ENCODE measurements around the gene CAV1. TPM values are rescaled to one million over a fixed set of nuclear protein-coding genes. Genes with fewer than 3 reads are reported as not detected.

The CAV1 gene
- total and polyA plus RNA-seq, 2 of the 4 experiments (the other 2 are of a cell fraction): 1,592 to 1,808 TPM

DNA sequence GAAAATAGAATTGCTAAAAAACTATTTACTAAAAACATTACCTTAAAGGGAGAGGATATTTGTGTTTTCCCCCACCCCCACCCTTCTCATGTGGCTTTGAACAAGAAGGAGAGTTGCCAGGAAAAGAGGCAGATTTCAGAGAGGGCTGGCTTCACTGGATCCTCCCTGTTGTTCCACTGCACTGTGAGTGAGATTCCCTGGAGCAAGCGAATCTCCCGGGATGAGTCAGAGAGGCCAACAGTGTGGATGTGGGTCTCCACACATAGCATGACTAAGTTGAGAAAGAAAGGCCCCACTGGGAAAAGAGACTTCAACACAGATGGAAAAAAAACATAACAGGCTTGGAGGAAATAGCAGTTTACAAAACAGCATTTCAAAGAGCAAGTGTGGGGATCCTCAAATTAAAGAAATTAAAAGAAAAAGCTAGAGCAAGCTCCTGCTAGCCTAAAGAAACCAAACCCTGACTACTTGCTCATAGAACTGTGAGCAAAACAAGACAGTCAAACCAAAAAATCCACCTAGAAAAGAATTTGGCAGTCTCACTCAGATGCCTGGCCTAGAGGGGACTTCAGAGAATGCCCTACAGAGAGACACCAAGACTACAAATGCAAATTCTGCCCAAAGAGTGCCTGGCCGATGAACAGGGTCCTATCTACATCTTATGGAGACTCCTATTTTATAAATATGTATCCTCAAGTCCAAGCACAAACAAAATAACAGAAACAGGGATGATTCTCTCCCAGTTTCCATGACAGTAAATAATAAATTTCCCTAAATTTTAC is 3.4 kb downstream of the CAV1 start:
- Histone ChIP-seq H2AK5ac (ENCODE audit: low read depth, low read length) (no peak overlapping the region), H3K27me3 (ENCODE audit: control insufficient read depth, insufficient read depth, low read length) (no peaks in the 10 kb centered on the region), H2AK9ac (replicated peaks; ENCODE audit: low read depth, low read length, poor library complexity) (no peak overlapping the region), H2BK20ac (ENCODE audit: low read depth, low read length) (peak overlapping the region; percentile 54; the same call in 1 of the 2 replicates), H2BK15ac (ENCODE audit: low read depth, low read length) (peak overlapping the region; percentile 48; the same call in 2 of the 3 replicates), H3K4me1 (ENCODE audit: control insufficient read depth, insufficient read depth, low read length) (peaks cover 12% of the 10 kb centered on the region), H3K14ac (replicated peaks; ENCODE audit: low read depth, low read length) (peak overlapping the region; percentile 54), H4K8ac (ENCODE audit: low read depth in 2 of 2, low read length in 2 of 2) (peak overlapping the region; percentile 11 to 94; a peak in 2 of 4 replicates), H3K23ac (ENCODE audit: low read depth, low read length) (peak overlapping the region; percentile 100; the same call in 1 of the 2 replicates), H3K4me2 (ENCODE audit: low read depth, low read length) (peak overlapping the region; percentile 94), H3K27ac (ENCODE audit: insufficient read depth, low read length) (peak overlapping the region; percentile 97), H4K5ac (ENCODE audit: low read depth, low read length) (peak overlapping the region; percentile 73), H2BK5ac (ENCODE audit: low read depth, low read length, poor library complexity, severe bottlenecking) (peak overlapping the region; percentile 99), H3K9me3 (ENCODE audit: control insufficient read depth, insufficient read depth, low read length) (no peaks in the 10 kb centered on the region), H3K4ac (ENCODE audit: low read depth, low read length) (peak overlapping the region; percentile 76; the same call in 1 of the 2 replicates), H3K9ac (ENCODE audit: low read depth, low read length) (peak overlapping the region; percentile 97), H2AFZ (replicated peaks; ENCODE audit: low read length, poor library complexity) (no peak overlapping the region), H3K36me3 (ENCODE audit: control insufficient read depth, insufficient read depth, low read length) (peaks cover 26% of the 10 kb centered on the region), H3K79me1 (ENCODE audit: low read depth in 1 of 2, low read length in 2 of 2) (peaks cover 0 to 27% of the 10 kb centered on the region in 2 experiments; a peak in 2 of 4 replicates), H3K9me1 (ENCODE audit: insufficient read depth, low read length) (peaks cover 6% of the 10 kb centered on the region; the same call in 1 of the 2 replicates), H3K18ac (ENCODE audit: low read depth, low read length) (peak overlapping the region; percentile 87), H3K4me3 (ENCODE audit: insufficient read depth, low read depth, low read length) (peak overlapping the region; percentile 72), H3K56ac (ENCODE audit: extremely low read depth, insufficient read depth, low read length) (peak overlapping the region; percentile 97), H2BK120ac (ENCODE audit: low read depth, low read length) (peak overlapping the region; percentile 66), H4K91ac (ENCODE audit: insufficient read depth, low read depth, low read length) (peak overlapping the region; percentile 54), H4K20me1 (ENCODE audit: insufficient read depth, low read length) (peaks cover 22% of the 10 kb centered on the region)
- DNase-seq (peak; percentile 97), ATAC-seq (ENCODE audit: low read depth) (peak; percentile 35)
- 0% methylated on average over 1 of the region's 3 CpGs; no CpG with 5 or more reads in 1 of the 2 experiments for WGBS, 2 experiments (ENCODE audit: extremely low coverage in 2 of 2, insufficient read length in 1 of 2)
- dilution Hi-C loops (cut with HindIII; ENCODE audit: low sequenced_read_pairs, unreplicated experiment): no loop called here
- POLR2A ChIA-PET (ENCODE audit: unreplicated experiment): interaction anchor here (0.9 to 1.2 kb wide), 3 partner anchors 29 to 55 kb away, joined by 3 to 4 read pairs (median 3); partner anchors contain the start of gene CAV2
- no TSS peak for BruUV-seq (replicated peaks)
- intact Hi-C loops (cut with micrococcal nuclease): loop anchor here (5.0 kb wide), 2 partner anchors 279 to 391 kb away; no protein-coding TSS in a partner anchor
- TF ChIP-seq RFX5 (IDR thresholded peaks at IDR 0.05; ENCODE audit: low read depth, low read length) (no peak), SMC3 (IDR thresholded peaks at IDR 0.05; ENCODE audit: low read depth, low read length) (0 out of 2 replicates have a peak, but pooled peaks have one; percentile 22), MXI1 (IDR thresholded peaks at IDR 0.05; ENCODE audit: borderline replicate concordance, low read depth, low read length) (peak; percentile 71; the same call in 1 of the 2 replicates), MAFK (IDR thresholded peaks at IDR 0.05; ENCODE audit: low read depth, low read length) (peak; percentile 30; the same call in 1 of the 2 replicates), FOS (IDR thresholded peaks at IDR 0.05; ENCODE audit: low read depth, low read length) (peak; percentile 70), CHD1 (IDR thresholded peaks at IDR 0.05; ENCODE audit: low read depth, low read length) (no peak), RAD21 (IDR thresholded peaks at IDR 0.05; ENCODE audit: low read length) (peak; percentile 38), CEBPB (IDR thresholded peaks at IDR 0.05; ENCODE audit: low read depth, low read length) (peak; percentile 45), POLR2A (IDR thresholded peaks at IDR 0.05; ENCODE audit: low read depth, low read length) (peak; percentile 68; the same call in 1 of the 2 replicates), RCOR1 (IDR thresholded peaks at IDR 0.05; ENCODE audit: insufficient replicate concordance, low read length) (no peak)
- in situ Hi-C loops (cut with MboI; ENCODE audit: low sequenced_read_pairs): loop anchor here (10.0 kb wide), 1 partner anchor 353 kb away; no protein-coding TSS in a partner anchor
- CTCF ChIA-PET: interaction anchor here (0.6 to 1.3 kb wide), 2 partner anchors 26 to 31 kb away, joined by 3 to 4 read pairs; no protein-coding TSS in a partner anchor
